ENCODE results near the gene PDIA2.

Gene PDIA2

GRCh38 chr16:261031-261691 lies 21.8 kb upstream of the PDIA2 start:
- no peak for TF ChIP-seq EZH2phosphoT487 (IDR thresholded peaks at IDR 0.05; ENCODE audit: low read depth)
- no peak for TF ChIP-seq CTCF (IDR thresholded peaks at IDR 0.05; ENCODE audit: low read depth, low read length)
- H3K36me3 ChIP-seq (replicated peaks; ENCODE audit: low read depth, low read length): no peaks in the 10 kb centered on the region
- peak overlapping the region; percentile 39 for H3K27ac ChIP-seq (ENCODE audit: low read length)
- H2AFZ ChIP-seq (ENCODE audit: low read depth, low read length): no peak overlapping the region
- H3K9ac ChIP-seq (ENCODE audit: low read length): peak overlapping the region; percentile 1; the same call in 1 of the 2 replicates
- H3K27me3 ChIP-seq (ENCODE audit: low read depth, low read length): no peaks in the 10 kb centered on the region
- peak overlapping the region; percentile 13; the same call in 1 of the 2 replicates for H3K4me3 ChIP-seq (ENCODE audit: low read length)
- no peaks in the 10 kb centered on the region for H4K20me1 ChIP-seq (ENCODE audit: insufficient read depth, low read length)
- H3K4me1 ChIP-seq (ENCODE audit: low read length): peaks cover 20% of the 10 kb centered on the region
- no peaks in the 10 kb centered on the region for H3K79me2 ChIP-seq (ENCODE audit: low read length)
- H3K4me2 ChIP-seq (ENCODE audit: low read length): peak overlapping the region; percentile 58
- no peaks in the 10 kb centered on the region for H3K9me3 ChIP-seq (ENCODE audit: insufficient read depth, low read length)

GRCh38 chr16:262121-262745 lies 20.7 kb upstream of the PDIA2 start:
- Histone ChIP-seq H3K9ac (ENCODE audit: low read length) (no peak overlapping the region), H3K9me3 (ENCODE audit: insufficient read depth, low read length) (no peaks in the 10 kb centered on the region), H3K4me1 (ENCODE audit: low read length) (peaks cover 20% of the 10 kb centered on the region), H4K20me1 (ENCODE audit: insufficient read depth, low read length) (no peaks in the 10 kb centered on the region), H3K79me2 (ENCODE audit: low read length) (no peaks in the 10 kb centered on the region), H2AFZ (ENCODE audit: low read depth, low read length) (no peak overlapping the region), H3K36me3 (replicated peaks; ENCODE audit: low read depth, low read length) (no peaks in the 10 kb centered on the region), H3K27ac (ENCODE audit: low read length) (peak overlapping the region; percentile 39), H3K4me3 (ENCODE audit: low read length) (no peak overlapping the region), H3K4me2 (ENCODE audit: low read length) (peak overlapping the region; percentile 58), H3K27me3 (ENCODE audit: low read depth, low read length) (no peaks in the 10 kb centered on the region)
- TF ChIP-seq EZH2phosphoT487 (IDR thresholded peaks at IDR 0.05; ENCODE audit: low read depth): no peak
- no peak for TF ChIP-seq CTCF (IDR thresholded peaks at IDR 0.05; ENCODE audit: low read depth, low read length)

- no peaks in the 10 kb centered on the region for H4K20me1 ChIP-seq (ENCODE audit: insufficient read depth, low read length)
- no peaks in the 10 kb centered on the region for H3K9me3 ChIP-seq (ENCODE audit: insufficient read depth, low read length)
- H3K27ac ChIP-seq (ENCODE audit: low read length): no peak overlapping the region
- H3K4me1 ChIP-seq (ENCODE audit: low read length): peaks cover 20% of the 10 kb centered on the region
- H3K9ac ChIP-seq (ENCODE audit: low read length): no peak overlapping the region
- H3K27me3 ChIP-seq (ENCODE audit: low read depth, low read length): no peaks in the 10 kb centered on the region
- no peak overlapping the region for H2AFZ ChIP-seq (ENCODE audit: low read depth, low read length)
- no peaks in the 10 kb centered on the region for H3K79me2 ChIP-seq (ENCODE audit: low read length)
- TF ChIP-seq CTCF (IDR thresholded peaks at IDR 0.05; ENCODE audit: low read depth, low read length): no peak
- TF ChIP-seq EZH2phosphoT487 (IDR thresholded peaks at IDR 0.05; ENCODE audit: low read depth): no peak
- no peaks in the 10 kb centered on the region for H3K36me3 ChIP-seq (replicated peaks; ENCODE audit: low read depth, low read length)
- H3K4me3 ChIP-seq (ENCODE audit: low read length): no peak overlapping the region
- no peak overlapping the region for H3K4me2 ChIP-seq (ENCODE audit: low read length)
These were observed 19.7 kb upstream of the PDIA2 start for GRCh38 chr16:263182-263774.

GRCh38 chr16:263944-264343 lies 19.0 kb upstream of the PDIA2 start:
- Histone ChIP-seq H3K27ac (ENCODE audit: low read length) (no peak overlapping the region), H4K20me1 (ENCODE audit: insufficient read depth, low read length) (no peaks in the 10 kb centered on the region), H3K4me2 (ENCODE audit: low read length) (no peak overlapping the region), H3K9ac (ENCODE audit: low read length) (no peak overlapping the region), H3K36me3 (replicated peaks; ENCODE audit: low read depth, low read length) (no peaks in the 10 kb centered on the region), H3K27me3 (ENCODE audit: low read depth, low read length) (no peaks in the 10 kb centered on the region), H3K79me2 (ENCODE audit: low read length) (no peaks in the 10 kb centered on the region), H3K4me1 (ENCODE audit: low read length) (peaks cover 20% of the 10 kb centered on the region), H3K4me3 (ENCODE audit: low read length) (no peak overlapping the region), H2AFZ (ENCODE audit: low read depth, low read length) (no peak overlapping the region), H3K9me3 (ENCODE audit: insufficient read depth, low read length) (no peaks in the 10 kb centered on the region)
- TF ChIP-seq EZH2phosphoT487 (IDR thresholded peaks at IDR 0.05; ENCODE audit: low read depth): no peak
- TF ChIP-seq CTCF (IDR thresholded peaks at IDR 0.05; ENCODE audit: low read depth, low read length): no peak
